Measurements from ENCODE around the gene LHFPL2. TPM values are rescaled to one million over a fixed set of nuclear protein-coding genes. Genes with fewer than 3 reads are reported as not detected.
A peak's percentile ranks its signal among the peaks of the same experiment; 100 is the strongest.
"Not testable (repeated sequence)": the region's sequence is repeated elsewhere in the genome, so short reads cannot be mapped to it uniquely, and the experiment has no call there.

The LHFPL2 gene
- total and polyA plus RNA-seq, 3 experiments from 2014 or later, result 0.20 to 1.2 (median 0.84) TPM

- CTCF ChIA-PET, DNase-seq: not testable (repeated sequence)
Measured at GRCh38 chr5:78687514-78687913, 38.9 kb upstream of the LHFPL2 start.

GRCh38 chr5:78683905-78684304 is 35.3 kb upstream of the LHFPL2 start:
- H3K4me1 Mint-ChIP-seq; H3K27me3 ChIP-seq (ENCODE audit: insufficient read depth, low read length, poor library complexity, severe bottlenecking); H3K4me3 ChIP-seq (ENCODE audit: low read length); H3K27ac Mint-ChIP-seq; CTCF ChIA-PET; H3K36me3 ChIP-seq (ENCODE audit: insufficient read depth, low read length); DNase-seq; H3K36me3 Mint-ChIP-seq; H3K4me3 Mint-ChIP-seq; H3K9me3 Mint-ChIP-seq; H3K9me3 ChIP-seq (ENCODE audit: low read length); H3K27ac ChIP-seq (ENCODE audit: low read depth, low read length); H3K4me1 ChIP-seq (ENCODE audit: insufficient read depth, low read length); POLR2A ChIA-PET: not testable (repeated sequence)
- peaks cover 2 to 19% of the 10 kb centered on the region in 2 donors for H3K27me3 Mint-ChIP-seq

More at GRCh38 chr5:78687514-78687913, 38.9 kb upstream of the LHFPL2 start:
- H3K36me3 Mint-ChIP-seq; H3K4me3 ChIP-seq (ENCODE audit: low read length); H3K27ac Mint-ChIP-seq; H3K9me3 ChIP-seq (ENCODE audit: low read length); H3K36me3 ChIP-seq (ENCODE audit: insufficient read depth, low read length); POLR2A ChIA-PET; H3K4me1 ChIP-seq (ENCODE audit: insufficient read depth, low read length); H3K4me3 Mint-ChIP-seq; H3K27me3 ChIP-seq (ENCODE audit: insufficient read depth, low read length, poor library complexity, severe bottlenecking); H3K4me1 Mint-ChIP-seq; H3K27ac ChIP-seq (ENCODE audit: low read depth, low read length); H3K9me3 Mint-ChIP-seq: not testable (repeated sequence)
- peaks cover 0 to 23% of the 10 kb centered on the region in 2 donors for H3K27me3 Mint-ChIP-seq

- Histone ChIP-seq H3K9me3 (ENCODE audit: low read length) (no peaks in the 10 kb centered on the region), H3K4me3 (ENCODE audit: low read length) (no peak overlapping the region), H3K36me3 (ENCODE audit: insufficient read depth, low read length) (no peaks in the 10 kb centered on the region), H3K27me3 (ENCODE audit: insufficient read depth, low read length, poor library complexity, severe bottlenecking) (no peaks in the 10 kb centered on the region), H3K4me1 (ENCODE audit: insufficient read depth, low read length) (no peaks in the 10 kb centered on the region), H3K27ac (ENCODE audit: low read depth, low read length) (no peak overlapping the region)
- H3K36me3 Mint-ChIP-seq, result no peaks in the 10 kb centered on the region
- H3K4me1 Mint-ChIP-seq, result no peaks in the 10 kb centered on the region
- ChIA-PET POLR2A (no interaction called here), CTCF (no interaction called here)
- peaks cover 0 to 3% (median 0%) of the 10 kb centered on the region in 5 donors for H3K9me3 Mint-ChIP-seq
- H3K4me3 Mint-ChIP-seq, result no peak overlapping the region
- no peak for DNase-seq
- peaks cover 2 to 24% of the 10 kb centered on the region in 2 donors for H3K27me3 Mint-ChIP-seq
- H3K27ac Mint-ChIP-seq, result no peak overlapping the region
Measured at GRCh38 chr5:78679905-78680304, 31.3 kb upstream of the LHFPL2 start.

GRCh38 chr5:78677777-78678668 is 29.5 kb upstream of the LHFPL2 start:
- ChIA-PET POLR2A (no interaction called here), CTCF (no interaction called here)
- no peak for DNase-seq
- H3K9me3 Mint-ChIP-seq, result peaks cover 0 to 2% (median 0%) of the 10 kb centered on the region in 5 donors
- H3K27me3 Mint-ChIP-seq, result peaks cover 5 to 31% of the 10 kb centered on the region in 2 donors
- H3K27ac Mint-ChIP-seq, result no peak overlapping the region
- no peaks in the 10 kb centered on the region for H3K27me3 ChIP-seq (ENCODE audit: insufficient read depth, low read length, poor library complexity, severe bottlenecking)
- peak overlapping the region; percentile 38 for H3K27ac ChIP-seq (ENCODE audit: low read depth, low read length)
- H3K4me3 ChIP-seq (ENCODE audit: low read length), result no peak overlapping the region
- H3K9me3 ChIP-seq (ENCODE audit: low read length), result no peaks in the 10 kb centered on the region
- H3K4me1 ChIP-seq (ENCODE audit: insufficient read depth, low read length), result no peaks in the 10 kb centered on the region
- no peak overlapping the region for H3K4me3 Mint-ChIP-seq
- H3K36me3 Mint-ChIP-seq, result no peaks in the 10 kb centered on the region
- H3K4me1 Mint-ChIP-seq, result no peaks in the 10 kb centered on the region
- no peaks in the 10 kb centered on the region for H3K36me3 ChIP-seq (ENCODE audit: insufficient read depth, low read length)

GRCh38 chr5:78675956-78676730 is 27.6 kb upstream of the LHFPL2 start:
- H3K27ac Mint-ChIP-seq, result no peak overlapping the region
- CTCF ChIA-PET, result no interaction called here

GRCh38 chr5:78673827-78674226 is 25.3 kb upstream of the LHFPL2 start:
- H3K4me3 ChIP-seq (ENCODE audit: low read length); H3K4me1 ChIP-seq (ENCODE audit: insufficient read depth, low read length); H3K4me1 Mint-ChIP-seq; CTCF ChIA-PET; H3K36me3 Mint-ChIP-seq; H3K36me3 ChIP-seq (ENCODE audit: insufficient read depth, low read length); POLR2A ChIA-PET; H3K27me3 ChIP-seq (ENCODE audit: insufficient read depth, low read length, poor library complexity, severe bottlenecking); H3K27ac ChIP-seq (ENCODE audit: low read depth, low read length); DNase-seq; H3K9me3 ChIP-seq (ENCODE audit: low read length); H3K4me3 Mint-ChIP-seq; H3K9me3 Mint-ChIP-seq: not testable (repeated sequence)
- Mint-ChIP-seq H3K27me3 (peaks cover 3 to 29% of the 10 kb centered on the region in 2 donors), H3K27ac (peak overlapping the region in 1 of 8 donors; percentile 47)

More at GRCh38 chr5:78675956-78676730, 27.6 kb upstream of the LHFPL2 start:
- no peaks in the 10 kb centered on the region for H3K36me3 ChIP-seq (ENCODE audit: insufficient read depth, low read length)
- POLR2A ChIA-PET, result no interaction called here
- Mint-ChIP-seq H3K9me3 (peaks cover 0 to 2% (median 0%) of the 10 kb centered on the region in 5 donors), H3K4me1 (no peaks in the 10 kb centered on the region), H3K27me3 (peaks cover 5 to 31% of the 10 kb centered on the region in 2 donors), H3K36me3 (no peaks in the 10 kb centered on the region), H3K4me3 (no peak overlapping the region)
- no peak overlapping the region for H3K4me3 ChIP-seq (ENCODE audit: low read length)
- no peaks in the 10 kb centered on the region for H3K9me3 ChIP-seq (ENCODE audit: low read length)
- no peaks in the 10 kb centered on the region for H3K27me3 ChIP-seq (ENCODE audit: insufficient read depth, low read length, poor library complexity, severe bottlenecking)
- H3K4me1 ChIP-seq (ENCODE audit: insufficient read depth, low read length), result no peaks in the 10 kb centered on the region
- no peak for DNase-seq
- H3K27ac ChIP-seq (ENCODE audit: low read depth, low read length), result no peak overlapping the region

GRCh38 chr5:78672154-78672553 is 23.6 kb upstream of the LHFPL2 start:
- no peak overlapping the region for H3K27ac ChIP-seq (ENCODE audit: low read depth, low read length)
- ChIA-PET CTCF (no interaction called here), POLR2A (no interaction called here)
- no peaks in the 10 kb centered on the region for H3K4me1 ChIP-seq (ENCODE audit: insufficient read depth, low read length)
- no peaks in the 10 kb centered on the region for H3K36me3 ChIP-seq (ENCODE audit: insufficient read depth, low read length)
- no peaks in the 10 kb centered on the region for H3K9me3 ChIP-seq (ENCODE audit: low read length)
- no peaks in the 10 kb centered on the region for H3K27me3 ChIP-seq (ENCODE audit: insufficient read depth, low read length, poor library complexity, severe bottlenecking)
- Mint-ChIP-seq H3K4me1 (no peaks in the 10 kb centered on the region), H3K36me3 (no peaks in the 10 kb centered on the region), H3K9me3 (peaks cover 0 to 5% (median 0%) of the 10 kb centered on the region in 5 donors), H3K27ac (no peak overlapping the region), H3K27me3 (peaks cover 5 to 37% of the 10 kb centered on the region in 2 donors), H3K4me3 (no peak overlapping the region)
- no peak overlapping the region for H3K4me3 ChIP-seq (ENCODE audit: low read length)
- DNase-seq, result no peak

- H3K27me3 ChIP-seq (ENCODE audit: insufficient read depth, low read length, poor library complexity, severe bottlenecking), result no peaks in the 10 kb centered on the region
- no peaks in the 10 kb centered on the region for H3K36me3 ChIP-seq (ENCODE audit: insufficient read depth, low read length)
- no peaks in the 10 kb centered on the region for H3K4me1 Mint-ChIP-seq
Measured at GRCh38 chr5:78671609-78672008, 23.0 kb upstream of the LHFPL2 start.

More at GRCh38 chr5:78671609-78672008, 23.0 kb upstream of the LHFPL2 start:
- H3K4me3 Mint-ChIP-seq, result no peak overlapping the region
- Histone ChIP-seq H3K9me3 (ENCODE audit: low read length) (no peaks in the 10 kb centered on the region), H3K27ac (ENCODE audit: low read depth, low read length) (no peak overlapping the region), H3K4me3 (ENCODE audit: low read length) (no peak overlapping the region), H3K4me1 (ENCODE audit: insufficient read depth, low read length) (no peaks in the 10 kb centered on the region)
- H3K36me3 Mint-ChIP-seq, result no peaks in the 10 kb centered on the region
- CTCF ChIA-PET, result no interaction called here
- H3K9me3 Mint-ChIP-seq, result peaks cover 0 to 5% (median 0%) of the 10 kb centered on the region in 5 donors
- POLR2A ChIA-PET, result no interaction called here
- DNase-seq, result no peak
- peaks cover 5 to 36% of the 10 kb centered on the region in 2 donors for H3K27me3 Mint-ChIP-seq
- H3K27ac Mint-ChIP-seq, result no peak overlapping the region
